Stimulated activated CD8-positive, alpha-beta memory T cell treated with anti-CD3 and anti-CD28 coated beads, Interleukin-12 subunit alpha, Interleukin-12 subunit beta, amount 100 ng/mL, for 24 hours (primary cell): ENCODE measurements around the gene CD200.
"Not testable (repeated sequence)": the region's sequence is repeated elsewhere in the genome, so short reads cannot be mapped to it uniquely, and the experiment has no call there.

Experiments used
- DNase-seq: peaks from one replicate; pipeline ENCODE4 v3.0.0-alpha.2; 2020; ENCODE audit errors: extremely low read depth

The CD200 gene

DNA sequence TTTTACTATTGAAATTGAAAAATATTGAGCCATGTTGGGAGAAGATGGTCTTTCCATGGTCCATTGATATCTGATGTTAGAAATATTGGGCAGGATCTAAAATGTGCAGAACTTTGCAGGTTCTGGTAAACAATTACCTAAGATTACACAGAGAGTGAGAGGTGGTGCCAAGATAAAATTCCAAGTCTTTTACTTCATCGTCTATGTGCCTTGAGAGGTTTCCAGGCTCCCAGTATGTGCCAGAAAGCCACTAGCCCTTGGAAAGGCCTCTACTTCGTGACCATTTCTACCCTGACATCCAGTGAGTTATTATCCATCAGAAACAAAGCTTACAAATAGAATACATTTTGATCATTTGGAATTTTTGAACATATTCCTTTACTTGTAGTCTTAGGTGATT lies 27.6 kb downstream of the CD200 start:
- DNase-seq, result no peak

DNA sequence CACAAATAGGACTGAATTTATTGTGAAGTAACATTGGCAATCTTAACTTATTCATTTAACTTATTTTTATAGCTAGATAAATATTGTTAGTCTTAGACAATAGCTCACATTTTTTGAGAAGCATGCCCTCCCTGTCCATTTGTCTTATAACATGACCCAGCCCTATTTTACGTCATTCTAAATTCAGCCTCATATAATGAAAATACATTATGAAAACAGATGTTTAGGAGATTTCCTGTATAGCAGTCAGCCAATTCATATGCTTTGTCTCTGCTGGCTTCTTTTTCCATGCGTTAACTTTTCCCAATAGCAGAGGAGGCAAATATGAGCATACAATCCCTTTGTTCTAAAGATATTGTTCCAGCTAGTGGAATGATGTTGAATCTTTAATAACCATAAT lies 29.3 kb downstream of the CD200 start:
- DNase-seq, result no peak

DNA sequence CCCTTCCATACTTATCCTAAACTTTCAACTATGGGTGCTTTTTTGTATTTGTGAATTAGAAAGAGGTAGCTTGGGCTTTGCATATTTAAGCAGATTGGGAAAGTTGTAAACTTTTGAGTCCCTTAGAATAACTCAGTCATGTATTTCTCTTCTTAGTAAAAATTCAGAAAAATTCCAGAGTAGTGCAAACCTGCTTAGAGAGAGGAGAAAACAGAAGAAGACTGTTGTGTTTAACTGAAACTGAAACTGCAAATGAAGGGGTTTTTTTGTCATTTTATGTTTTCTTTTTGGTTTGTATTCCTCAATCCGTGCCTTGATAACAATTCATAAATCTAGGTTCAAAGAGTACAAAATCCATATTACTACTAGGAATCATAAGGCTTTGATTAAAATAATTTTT lies 31.3 kb downstream of the CD200 start:
- DNase-seq, result no peak

DNA sequence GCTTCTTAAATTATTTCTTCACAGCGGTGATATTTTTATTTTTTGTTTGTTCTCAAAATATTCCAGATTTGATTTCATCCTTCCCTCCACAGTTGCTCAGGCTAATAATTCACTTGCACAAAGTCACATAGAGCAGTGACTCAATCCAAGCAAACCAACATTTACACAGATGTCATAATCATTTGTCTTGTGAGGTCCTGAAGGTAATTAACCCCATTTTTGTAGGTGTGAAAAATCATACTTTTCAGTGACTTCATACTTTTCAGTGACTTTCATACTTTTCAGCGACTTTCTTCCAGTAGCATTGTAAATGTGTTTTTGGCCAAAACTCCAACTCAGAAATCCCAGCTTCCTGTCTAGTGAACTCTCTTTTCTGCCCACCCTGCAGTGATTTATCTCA lies 32.1 kb downstream of the CD200 start:
- no peak for DNase-seq

DNA sequence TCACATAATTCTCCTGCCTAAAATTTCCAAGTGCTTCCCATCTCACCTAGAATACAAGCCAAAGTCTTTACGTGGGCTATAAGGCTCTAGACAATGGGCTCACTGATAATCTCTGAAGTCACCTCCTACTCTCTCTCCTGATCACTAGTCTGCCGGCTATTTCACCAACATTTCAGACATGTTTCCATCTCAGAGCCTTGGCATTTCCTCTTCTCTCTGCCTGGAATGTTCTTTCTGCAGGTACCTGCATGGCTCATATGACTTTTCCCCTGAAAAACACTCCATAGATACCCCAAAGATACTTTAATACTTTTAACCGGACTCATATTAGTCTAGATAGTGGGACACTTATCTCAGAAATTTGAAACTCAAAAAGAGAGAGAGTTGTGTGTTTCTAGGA lies 32.7 kb downstream of the CD200 start:
- DNase-seq, result no peak

DNA sequence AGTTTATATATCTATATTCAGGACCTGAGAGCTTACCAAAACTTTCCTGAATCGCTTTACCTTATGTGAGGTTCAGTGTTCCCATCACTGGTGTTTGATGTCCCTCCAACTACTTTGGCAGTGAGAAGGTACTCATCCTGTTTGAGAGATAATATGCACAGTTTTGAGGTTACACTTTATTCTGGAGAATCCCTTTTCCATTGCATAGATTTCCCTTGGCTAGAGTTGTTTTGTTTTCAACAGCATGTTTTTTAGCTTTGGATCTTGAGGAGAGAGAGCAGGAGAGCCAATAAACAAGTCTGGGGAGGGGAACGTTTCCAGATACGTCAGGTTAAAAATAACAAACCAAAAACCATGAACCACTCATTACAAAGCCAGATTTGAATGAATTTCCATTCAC lies 33.6 kb downstream of the CD200 start:
- DNase-seq, result no peak

DNA sequence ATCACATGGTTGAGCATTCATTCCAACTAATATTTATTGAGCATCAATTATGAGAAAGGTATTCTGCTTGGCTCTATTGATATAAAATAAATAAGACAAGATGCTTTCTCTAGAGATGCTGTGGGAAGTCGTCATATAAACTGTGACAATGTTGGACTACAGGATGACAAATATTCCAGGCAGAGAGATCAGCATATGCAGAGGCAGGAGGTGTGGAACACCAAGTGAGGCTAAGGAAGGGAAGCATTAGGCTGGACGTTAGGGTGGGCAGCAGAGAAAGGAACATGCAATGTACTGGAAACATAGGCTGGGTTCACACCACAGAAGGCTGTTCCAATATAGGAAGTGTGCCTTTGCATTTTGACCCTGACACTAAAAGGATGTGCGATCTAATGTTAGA lies 38.6 kb downstream of the CD200 start:
- no peak for DNase-seq

- DNase-seq, result no peak
These were observed 39.4 kb downstream of the CD200 start for GRCh38 chr3:112372396-112372795.

- no peak for DNase-seq
These were observed 40.5 kb downstream of the CD200 start for GRCh38 chr3:112373476-112373875.

GRCh38 chr3:112373924-112374323 lies 41.0 kb downstream of the CD200 start:
- no peak for DNase-seq

DNA sequence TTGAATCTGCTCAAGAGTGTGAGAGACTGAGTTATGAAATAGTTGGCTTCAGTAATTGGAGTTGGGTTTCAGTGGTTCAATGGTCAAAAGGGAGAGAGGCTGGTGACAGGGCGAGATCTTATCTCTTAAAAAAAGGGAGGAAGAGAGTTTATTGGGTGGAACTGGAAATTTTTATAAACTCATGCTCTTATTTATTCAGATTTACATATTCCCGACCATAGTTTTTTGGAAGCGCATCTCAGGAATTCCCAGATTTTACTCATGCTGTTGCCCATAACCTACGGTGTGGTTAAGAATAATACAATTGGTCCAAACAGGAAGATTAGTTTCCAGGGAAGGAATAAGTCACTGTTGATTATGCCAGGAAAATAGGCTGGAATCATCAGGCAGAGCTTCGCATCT lies 41.4 kb downstream of the CD200 start:
- DNase-seq, result no peak

- no peak for DNase-seq
These were observed 42.2 kb downstream of the CD200 start for GRCh38 chr3:112375117-112375516.

GRCh38 chr3:112376241-112376911 lies 43.4 kb downstream of the CD200 start:
- DNase-seq, result no peak

DNA sequence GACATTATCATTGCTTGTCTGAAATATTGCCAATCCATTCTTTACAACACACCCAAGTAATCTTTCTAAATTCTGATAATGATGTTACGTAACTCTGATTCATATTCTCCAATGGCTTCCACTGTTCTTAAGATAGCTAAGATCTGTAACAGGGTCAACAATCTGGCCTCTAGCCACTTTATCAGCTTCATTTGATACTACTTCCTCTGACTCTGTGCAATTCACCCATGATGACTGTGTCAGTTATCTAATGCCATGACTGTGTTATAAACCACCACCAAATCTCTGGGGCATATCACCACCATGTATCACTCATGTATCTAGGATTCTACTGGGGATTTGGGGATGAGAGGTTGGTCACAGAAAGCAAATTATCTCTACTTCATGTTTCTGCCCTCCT lies 44.0 kb downstream of the CD200 start:
- DNase-seq, result no peak

DNA sequence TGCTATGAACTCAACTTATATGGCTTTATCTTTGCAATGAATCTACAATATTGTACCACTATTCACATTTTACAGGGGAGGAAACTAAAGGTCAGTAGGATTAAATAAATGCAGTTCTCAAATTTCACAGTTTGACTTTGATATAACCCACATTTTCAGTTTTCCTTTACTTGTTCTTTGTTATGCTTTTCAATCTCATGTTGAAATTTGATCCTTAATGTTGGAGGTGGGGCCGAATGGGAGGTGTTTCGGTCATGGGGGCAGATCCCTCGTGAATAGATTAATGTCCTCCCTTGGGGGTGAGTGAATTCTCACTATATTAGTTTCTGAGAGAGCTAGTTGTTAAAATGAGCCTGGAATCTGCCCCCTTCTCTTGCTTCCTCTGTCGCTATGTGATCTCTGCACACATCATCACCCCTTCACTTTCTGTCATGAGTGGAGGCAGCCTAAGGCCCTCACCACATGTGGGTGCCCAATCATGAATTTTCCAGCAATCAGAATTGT lies 44.7 kb downstream of the CD200 start:
- no peak for DNase-seq

DNA sequence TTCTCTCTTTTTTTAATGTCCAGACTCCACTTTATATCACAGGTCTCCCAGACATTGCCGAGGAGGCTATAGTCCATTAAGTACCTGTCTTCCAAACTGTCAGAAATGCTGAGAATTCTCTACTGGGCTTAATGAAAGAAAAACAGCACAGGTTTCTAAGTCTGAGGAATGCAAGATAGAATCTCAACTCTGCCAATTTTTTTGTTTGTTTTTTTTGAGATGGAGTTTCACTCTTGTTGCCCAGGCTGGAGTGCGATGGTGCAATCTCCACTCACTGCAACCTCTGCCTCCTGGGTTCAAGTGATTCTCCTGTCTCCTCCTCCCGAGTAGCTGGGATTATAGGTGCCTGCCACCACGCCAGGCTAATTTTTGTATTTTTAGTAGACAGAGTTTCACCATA lies 45.4 kb downstream of the CD200 start:
- not testable (repeated sequence) for DNase-seq

DNA sequence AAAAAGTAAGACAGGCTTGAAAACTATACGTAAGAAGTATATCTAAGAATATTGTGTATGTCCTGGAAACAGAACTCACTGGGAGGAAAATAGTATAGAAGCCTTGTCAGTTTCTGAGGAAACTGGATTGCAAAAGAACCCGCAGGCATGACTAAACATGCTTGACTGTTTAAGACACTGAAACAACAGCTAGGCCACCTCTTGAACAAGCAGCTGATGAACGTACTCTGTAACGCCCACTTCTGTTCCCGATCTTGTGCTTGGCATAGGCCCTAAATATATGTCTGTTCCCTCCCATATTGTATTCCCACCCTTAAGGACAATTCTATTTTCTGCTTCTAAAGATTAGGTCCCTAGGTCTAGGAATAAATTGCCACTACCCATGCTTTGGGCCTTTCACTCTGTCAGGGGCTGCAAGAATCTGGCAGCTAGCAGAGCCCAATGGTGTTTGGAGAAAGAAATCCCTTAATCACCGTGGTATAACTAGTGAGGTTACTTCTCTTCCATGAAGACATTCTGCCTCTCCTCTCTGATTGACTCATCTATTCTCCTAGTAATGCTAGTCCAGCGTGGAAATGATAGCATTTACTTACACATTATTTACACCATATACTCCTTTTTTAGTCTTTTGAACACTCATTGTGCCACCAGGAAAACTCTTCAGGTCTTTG lies 46.2 kb downstream of the CD200 start:
- no peak for DNase-seq

GRCh38 chr3:112381673-112382542 lies 49.0 kb downstream of the CD200 start:
- no peak for DNase-seq

GRCh38 chr3:112382543-112383160 lies 49.7 kb downstream of the CD200 start:
- no peak for DNase-seq

GRCh38 chr3:112384769-112385168 lies 51.8 kb downstream of the CD200 start:
- DNase-seq, result no peak

- no peak for DNase-seq
These were observed 56.0 kb downstream of the CD200 start for GRCh38 chr3:112388972-112389371.

DNA sequence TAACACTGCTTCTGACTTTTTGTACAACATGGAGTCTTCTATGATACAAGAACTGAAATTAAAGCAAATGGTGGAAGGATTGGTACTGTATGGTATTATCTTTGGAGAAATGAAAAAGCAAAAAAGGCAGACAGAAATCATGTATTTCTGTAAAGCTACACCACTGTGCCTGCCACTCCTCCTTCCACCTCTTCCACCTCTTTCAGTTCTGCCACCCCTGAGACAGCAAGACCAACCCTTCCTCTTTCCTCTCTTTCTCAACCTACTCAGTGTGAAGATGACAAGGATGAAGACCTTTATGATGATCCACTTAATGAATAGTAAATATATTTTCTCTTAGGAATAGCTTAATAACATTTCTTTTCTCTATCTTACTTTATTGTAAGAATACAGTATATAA lies 57.0 kb downstream of the CD200 start:
- no peak for DNase-seq
